Keratinocyte (primary cell): ENCODE results near the gene GJA3. TPM values are rescaled to one million over a fixed set of nuclear protein-coding genes. Genes with fewer than 3 reads are reported as not detected.
A peak's percentile ranks its signal among the peaks of the same experiment; 100 is the strongest.

ENCODE experiments used
- DNase-seq: peaks from one replicate; pipeline ENCODE4 v3.0.0-alpha.2; 2011; ENCODE audit warnings: low read depth, missing footprints, low spot score
- FAIRE-seq: peaks from 2 replicates; lab custom pipeline; 2011; peaks lifted over from hg19 to GRCh38; lab: Jason Lieb, UNC
- H2AFZ ChIP-seq: 2 replicates; pipeline ENCODE4 v1.6.0; 2012; ENCODE audit warnings: low read length, control low read depth, inconsistent platforms; ENCODE audit not compliant: control insufficient read depth
- H3K27ac ChIP-seq: 2 replicates; pipeline ENCODE4 v1.5.1; 2011; ENCODE audit warnings: low read length; ENCODE audit not compliant: control insufficient read depth, insufficient read depth
- H3K27me3 ChIP-seq: 3 replicates; pipeline ENCODE4 v1.6.0; 2011; ENCODE audit warnings: low read length; ENCODE audit not compliant: control insufficient read depth, insufficient read depth; ENCODE audit errors: extremely low read depth
- H3K36me3 ChIP-seq, 2 experiments: 2 replicates in 1 of 2; 3 replicates in 1 of 2; pipeline ENCODE4 v1.5.1; 2011; ENCODE audit warnings: low read length in 2 of 2, mild to moderate bottlenecking in 1 of 2; ENCODE audit not compliant: control insufficient read depth in 2 of 2, insufficient read depth in 2 of 2; ENCODE audit errors: extremely low read depth in 1 of 2
- H3K4me1 ChIP-seq: 3 replicates; pipeline ENCODE4 v1.5.1; 2011; ENCODE audit warnings: low read length; ENCODE audit not compliant: control insufficient read depth, insufficient read depth; ENCODE audit errors: extremely low read depth
- H3K4me2 ChIP-seq: 3 replicates; pipeline ENCODE4 v1.6.0; 2011; ENCODE audit warnings: low read depth, low read length; ENCODE audit not compliant: control insufficient read depth, insufficient read depth; ENCODE audit errors: extremely low read depth
- H3K4me3 ChIP-seq, 3 experiments: fragments of 200-600 bp in 1 of 3; sonication (generic) in 1 of 3; 2 replicates in 2 of 3; 3 replicates in 1 of 3; pipeline ENCODE4 v1.5.1; 2011 to 2016; ENCODE audit warnings: low read length in 3 of 3, mild to moderate bottlenecking in 3 of 3, control low read depth in 2 of 3, inconsistent platforms in 1 of 3, low read depth in 1 of 3, mixed read lengths in 1 of 3, mixed run types in 1 of 3, moderate library complexity in 1 of 3; ENCODE audit not compliant: control insufficient read depth in 2 of 3, insufficient read depth in 2 of 3; ENCODE audit errors: extremely low read depth in 1 of 3
- H3K79me2 ChIP-seq: 2 replicates; pipeline ENCODE4 v1.6.0; 2012; ENCODE audit warnings: low read length; ENCODE audit not compliant: control insufficient read depth, insufficient read depth
- H3K9ac ChIP-seq: 3 replicates; pipeline ENCODE4 v1.6.0; 2011; ENCODE audit warnings: low read length; ENCODE audit not compliant: control insufficient read depth, insufficient read depth; ENCODE audit errors: extremely low read depth
- H3K9me1 ChIP-seq: 3 replicates; pipeline ENCODE4 v1.6.0; 2011; ENCODE audit warnings: low read length; ENCODE audit not compliant: control insufficient read depth, insufficient read depth; ENCODE audit errors: extremely low read depth
- H3K9me3 ChIP-seq: 2 replicates; pipeline ENCODE4 v1.5.1; 2012; ENCODE audit warnings: low read depth, low read length; ENCODE audit not compliant: control insufficient read depth
- H4K20me1 ChIP-seq: 3 replicates; pipeline ENCODE4 v1.6.0; 2011; ENCODE audit warnings: low read length; ENCODE audit not compliant: control insufficient read depth, insufficient read depth; ENCODE audit errors: extremely low read depth
- EZH2 ChIP-seq: IDR thresholded peaks from one replicate; pipeline ENCODE4 v1.6.1; 2012; ENCODE audit warnings: inconsistent platforms, mild to moderate bottlenecking, low read length, moderate library complexity
- dilution Hi-C: fragments of 300-500 bp; cut with MboI; formaldehyde crosslinking; loops from one replicate; pipeline ENCODE4 v1.7.0; 2020; ENCODE audit warnings: low sequenced_read_pairs; ENCODE audit not compliant: extremely low pct_ligation_motif_present
- polyA plus RNA-seq, 5 experiments: library from polyadenylated mRNA; depleted of rRNA in 3 of 5; stranded (reverse) in 3 of 5; stranded (forward) in 1 of 5; unstranded in 1 of 5; fragments of >200 nt; gene quantifications; 1 replicate in 1 of 5; 2 replicates in 3 of 5; 3 replicates in 1 of 5; pipeline versions ENCODE4 v1.2.1 to v1.2.3, GENCODE V29; 2011 to 2012; ENCODE audit warnings: missing spikeins in 2 of 5, low read depth in 1 of 5, low replicate concordance in 1 of 5
- TF ChIP-seq, protein P1 (sequence below), 3 experiments: IDR thresholded peaks in 1 of 3; conservative IDR thresholded peaks in 1 of 3; optimal IDR thresholded peaks in 1 of 3; 2 replicates in 2 of 3; 3 replicates in 1 of 3; pipeline versions ENCODE3 to v1.5.1; 2011; ENCODE audit warnings: low read length in 3 of 3, mild to moderate bottlenecking in 3 of 3, moderate library complexity in 2 of 3, control low read depth in 1 of 3, inconsistent platforms in 1 of 3; ENCODE audit not compliant: insufficient read depth in 2 of 3; ENCODE audit errors: extremely low read depth in 1 of 3

Gene GJA3
- polyA plus RNA-seq, 1 donor (not counting 4 experiments of a cell fraction or from before 2014, with no cell fraction given): 0.09 TPM

DNA sequence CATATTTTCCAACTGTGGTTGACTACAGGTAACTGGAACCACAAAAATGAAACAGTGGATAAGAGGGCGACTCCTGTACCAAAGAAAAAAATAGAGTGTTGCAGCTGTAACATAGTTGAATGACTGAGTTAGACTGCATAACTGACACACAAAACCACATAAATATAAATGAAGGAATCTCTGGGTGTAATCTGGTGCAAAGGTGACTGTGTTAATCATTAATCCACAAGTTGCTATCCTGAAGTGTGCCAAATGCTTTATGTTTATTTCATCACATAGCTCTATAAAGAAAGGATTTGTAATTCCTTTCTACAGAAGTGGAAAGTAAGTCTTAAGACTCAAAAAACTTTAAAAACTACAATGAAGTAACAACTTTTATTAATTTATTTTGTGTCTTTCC, 37.9 kb upstream of the GJA3 start:
- Histone ChIP-seq H3K36me3 (no peaks in the 10 kb centered on the region), H3K9me3 (no peaks in the 10 kb centered on the region), H4K20me1 (no peaks in the 10 kb centered on the region), H3K79me2 (no peaks in the 10 kb centered on the region), H3K4me1 (peaks cover 39% of the 10 kb centered on the region), H3K27me3 (no peaks in the 10 kb centered on the region), H3K27ac (no peak overlapping the region), H3K9me1 (no peaks in the 10 kb centered on the region), H2AFZ (no peak overlapping the region), H3K9ac (no peak overlapping the region), H3K4me3 (no peak overlapping the region), H3K4me2 (no peak overlapping the region)
- FAIRE-seq (no peak), DNase-seq (no peak)
- TF ChIP-seq, protein P1, sequence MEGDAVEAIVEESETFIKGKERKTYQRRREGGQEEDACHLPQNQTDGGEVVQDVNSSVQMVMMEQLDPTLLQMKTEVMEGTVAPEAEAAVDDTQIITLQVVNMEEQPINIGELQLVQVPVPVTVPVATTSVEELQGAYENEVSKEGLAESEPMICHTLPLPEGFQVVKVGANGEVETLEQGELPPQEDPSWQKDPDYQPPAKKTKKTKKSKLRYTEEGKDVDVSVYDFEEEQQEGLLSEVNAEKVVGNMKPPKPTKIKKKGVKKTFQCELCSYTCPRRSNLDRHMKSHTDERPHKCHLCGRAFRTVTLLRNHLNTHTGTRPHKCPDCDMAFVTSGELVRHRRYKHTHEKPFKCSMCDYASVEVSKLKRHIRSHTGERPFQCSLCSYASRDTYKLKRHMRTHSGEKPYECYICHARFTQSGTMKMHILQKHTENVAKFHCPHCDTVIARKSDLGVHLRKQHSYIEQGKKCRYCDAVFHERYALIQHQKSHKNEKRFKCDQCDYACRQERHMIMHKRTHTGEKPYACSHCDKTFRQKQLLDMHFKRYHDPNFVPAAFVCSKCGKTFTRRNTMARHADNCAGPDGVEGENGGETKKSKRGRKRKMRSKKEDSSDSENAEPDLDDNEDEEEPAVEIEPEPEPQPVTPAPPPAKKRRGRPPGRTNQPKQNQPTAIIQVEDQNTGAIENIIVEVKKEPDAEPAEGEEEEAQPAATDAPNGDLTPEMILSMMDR (optimal IDR thresholded peaks at IDR 0.05 in 1 of 3, IDR thresholded peaks at IDR 0.05 in 1 of 3, conservative IDR thresholded peaks at IDR 0.05 in 1 of 3; ENCODE audit: extremely low read depth in 1 of 3, insufficient read depth in 2 of 3, low read length in 3 of 3): no peak
- TF ChIP-seq EZH2: no peak
- dilution Hi-C loops: loop anchor here (25.0 kb wide), 2 partner anchors 189 to 289 kb away; no protein-coding TSS in a partner anchor

DNA sequence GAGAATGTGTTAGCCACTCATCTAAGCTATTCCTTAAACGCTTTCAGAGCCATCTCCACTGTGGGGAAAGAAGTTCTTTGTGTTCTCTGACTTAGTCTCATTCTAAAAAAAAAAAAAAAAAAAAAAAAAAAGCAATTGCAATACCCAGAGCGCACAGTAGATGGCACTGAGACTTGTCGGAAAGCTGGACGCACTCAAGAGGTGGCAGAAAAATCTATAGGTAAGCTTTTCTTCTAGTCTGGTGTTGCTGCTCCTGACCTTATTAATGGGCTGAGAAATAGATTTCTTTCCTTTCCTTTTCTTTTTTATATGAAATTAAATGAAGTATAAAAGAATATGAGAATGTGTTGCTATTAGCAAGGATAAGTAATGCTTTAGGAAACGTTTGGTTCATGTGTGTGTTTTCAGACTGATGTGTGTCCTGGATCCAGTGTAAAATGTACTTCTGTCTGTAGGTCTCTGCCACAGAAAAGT, 36.5 kb upstream of the GJA3 start:
- Histone ChIP-seq H3K27me3 (no peaks in the 10 kb centered on the region), H3K4me1 (peaks cover 45% of the 10 kb centered on the region), H3K9ac (no peak overlapping the region), H3K79me2 (no peaks in the 10 kb centered on the region), H4K20me1 (no peaks in the 10 kb centered on the region), H3K9me1 (no peaks in the 10 kb centered on the region), H3K36me3 (no peaks in the 10 kb centered on the region), H3K4me2 (peak overlapping the region; percentile 7), H2AFZ (no peak overlapping the region), H3K4me3 (no peak overlapping the region), H3K9me3 (no peaks in the 10 kb centered on the region), H3K27ac (no peak overlapping the region)
- TF ChIP-seq EZH2: no peak
- TF ChIP-seq, protein P1 (optimal IDR thresholded peaks at IDR 0.05 in 1 of 3, IDR thresholded peaks at IDR 0.05 in 1 of 3, conservative IDR thresholded peaks at IDR 0.05 in 1 of 3; ENCODE audit: extremely low read depth in 1 of 3, insufficient read depth in 2 of 3, low read length in 3 of 3): peak; percentile 66 to 69 (median 68)
- FAIRE-seq: peak; percentile 77
- dilution Hi-C loops: loop anchor here (25.0 kb wide), 2 partner anchors 190 to 290 kb away; no protein-coding TSS in a partner anchor
- DNase-seq: no peak
